Thyroid gland (tissue), 4 donors: ENCODE results near the gene ABCC1. TPM values are rescaled to one million over a fixed set of nuclear protein-coding genes. Genes with fewer than 3 reads are reported as not detected.

ENCODE experiments used
- DNase-seq, 2 donors: peaks; one replicate each; pipeline ENCODE4 v3.0.0-alpha.2; 2019
- H3K27ac ChIP-seq, 3 donors: fragments of 200-600 bp; sonication (generic); 1 replicate in 2 of 3; 2 replicates in 1 of 3; pipeline ENCODE4 v1.5.1; 2016 to 2019; ENCODE audit warnings: mild to moderate bottlenecking in 1 of 3, moderate library complexity in 1 of 3
- H3K27me3 ChIP-seq: fragments of 200-600 bp; sonication (generic); one replicate; pipeline ENCODE4 v1.5.1; 2019
- H3K36me3 ChIP-seq, 2 donors: fragments of 200-600 bp; sonication (generic); one replicate each; pipeline ENCODE4 v1.5.1; 2016 to 2019
- H3K4me1 ChIP-seq, 2 donors: fragments of 200-600 bp; sonication (generic); one replicate each; pipeline ENCODE4 v1.5.1; 2017 to 2019
- H3K4me3 ChIP-seq, 3 donors: fragments of 200-600 bp; sonication (generic); replicated peaks in 1 of 3; 1 replicate in 2 of 3; 2 replicates in 1 of 3; pipeline ENCODE4 v1.5.1; 2016; ENCODE audit warnings: mild to moderate bottlenecking in 1 of 3
- H3K9me3 ChIP-seq: fragments of 200-600 bp; sonication (generic); one replicate; pipeline ENCODE4 v1.5.1; 2017
- CTCF ChIP-seq, 6 experiments: fragments of 200-600 bp in 3 of 6; fragments of 450-650 bp in 3 of 6; sonication (generic) in 3 of 6; IDR thresholded peaks; one replicate each; pipeline ENCODE4 v1.5.1; 2016 to 2019; ENCODE audit warnings: antibody characterized with exemption in 6 of 6, mild to moderate bottlenecking in 2 of 6, inconsistent platforms in 1 of 6, moderate library complexity in 1 of 6
- POLR2A ChIP-seq, 2 donors: fragments of 450-650 bp; IDR thresholded peaks; one replicate each; pipeline ENCODE4 v1.6.1; 2017; ENCODE audit warnings: antibody characterized with exemption in 2 of 2, mild to moderate bottlenecking in 2 of 2, moderate library complexity in 1 of 2
- WGBS, 2 donors: methylation state at CpG; one replicate each; pipeline ENCODE4 v1.1.5; 2017; 5-methylcytosine and 5-hydroxymethylcytosine counted together
- intact Hi-C: fragments of 100-400 bp; cut with DNase I; formaldehyde crosslinking; loops from one replicate; pipeline ENCODE4 v1.15.1; 2023
- total RNA-seq, 4 donors: library from RNA; depleted of rRNA; stranded (reverse); fragments of >200 nt; gene quantifications; one replicate each; pipeline ENCODE4 v1.2.3, GENCODE V29; 2016

The ABCC1 gene
- total RNA-seq, 4 donors from 2014 or later: 42.7 to 76.7 (median 70.1) TPM

DNA sequence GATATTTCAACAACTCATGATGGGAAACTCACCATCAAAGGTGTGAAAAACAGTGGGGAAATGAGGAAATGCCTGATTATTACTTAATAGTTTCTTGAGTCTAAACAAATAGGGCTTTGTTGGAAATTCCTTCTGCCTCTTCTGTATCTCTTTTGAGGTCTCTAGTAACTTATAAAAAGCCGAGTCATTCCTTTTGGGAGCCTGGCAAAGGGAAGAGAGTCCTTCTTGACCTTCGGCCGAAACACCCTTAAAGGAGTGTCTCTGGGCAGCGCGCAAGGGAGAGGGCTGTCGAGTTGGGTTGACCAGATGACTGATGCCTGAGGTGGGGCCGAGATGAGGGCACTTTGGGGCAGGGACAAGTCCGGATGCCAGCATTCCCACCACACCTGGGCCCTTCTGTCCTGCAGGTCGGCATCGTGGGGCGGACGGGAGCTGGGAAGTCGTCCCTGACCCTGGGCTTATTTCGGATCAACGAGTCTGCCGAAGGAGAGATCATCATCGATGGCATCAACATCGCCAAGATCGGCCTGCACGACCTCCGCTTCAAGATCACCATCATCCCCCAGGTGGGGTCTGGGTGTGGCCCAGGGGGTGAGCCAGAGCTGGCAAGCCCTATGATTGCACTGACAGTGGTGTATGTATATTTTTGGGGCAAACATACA is 184.7 kb downstream of the ABCC1 start:
- Histone ChIP-seq H3K4me3 (no peak overlapping the region), H3K36me3 (peaks cover 77 to 82% of the 10 kb centered on the region in 2 donors), H3K27me3 (no peaks in the 10 kb centered on the region), H3K9me3 (no peaks in the 10 kb centered on the region), H3K4me1 (no peaks in the 10 kb centered on the region), H3K27ac (no peak overlapping the region)
- intact Hi-C loops: loop anchor here (10.0 kb wide), 1 partner anchor 369 kb away; no protein-coding TSS in a partner anchor
- 97 to 98% methylated on average over 21 of the region's 21 CpGs for WGBS, 2 donors
- DNase-seq: no peak
- no peak for TF ChIP-seq POLR2A (IDR thresholded peaks at IDR 0.05)
- TF ChIP-seq CTCF (IDR thresholded peaks at IDR 0.05): no peak

DNA sequence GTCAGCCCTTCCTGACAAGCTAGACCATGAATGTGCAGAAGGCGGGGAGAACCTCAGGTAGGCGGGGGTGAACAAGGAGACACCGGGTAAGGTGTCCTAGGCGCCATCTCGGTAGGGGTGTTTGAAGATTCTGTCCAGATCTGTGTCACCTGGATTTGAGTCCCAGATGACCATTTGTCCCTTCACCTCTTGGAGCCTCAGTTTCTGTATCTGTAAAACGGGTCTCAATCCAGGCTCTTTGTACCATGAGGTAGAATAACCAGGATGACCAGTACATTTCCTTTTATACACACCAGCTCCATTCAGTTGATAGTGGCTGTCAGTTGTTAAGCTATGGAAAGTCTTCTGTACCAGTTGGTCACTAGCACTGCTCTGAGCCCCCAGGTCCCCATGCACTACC is 187.2 kb downstream of the ABCC1 start:
- Histone ChIP-seq H3K4me1 (no peaks in the 10 kb centered on the region), H3K4me3 (no peak overlapping the region), H3K27ac (no peak overlapping the region), H3K36me3 (peaks cover 90 to 93% of the 10 kb centered on the region in 2 donors), H3K9me3 (no peaks in the 10 kb centered on the region), H3K27me3 (no peaks in the 10 kb centered on the region)
- 96 to 98% methylated on average over 6 of the region's 6 CpGs for WGBS, 2 donors
- no peak for TF ChIP-seq CTCF (IDR thresholded peaks at IDR 0.05)
- no peak for TF ChIP-seq POLR2A (IDR thresholded peaks at IDR 0.05)
- no peak for DNase-seq
- intact Hi-C loops: loop anchor here (10.0 kb wide), 1 partner anchor 372 kb away; no protein-coding TSS in a partner anchor

GRCh38 chr16:16137110-16137509 is 187.7 kb downstream of the ABCC1 start:
- Histone ChIP-seq H3K36me3 (peaks cover 91 to 93% of the 10 kb centered on the region in 2 donors), H3K27ac (no peak overlapping the region)
- TF ChIP-seq POLR2A (IDR thresholded peaks at IDR 0.05): no peak
- TF ChIP-seq CTCF (IDR thresholded peaks at IDR 0.05): no peak

DNA sequence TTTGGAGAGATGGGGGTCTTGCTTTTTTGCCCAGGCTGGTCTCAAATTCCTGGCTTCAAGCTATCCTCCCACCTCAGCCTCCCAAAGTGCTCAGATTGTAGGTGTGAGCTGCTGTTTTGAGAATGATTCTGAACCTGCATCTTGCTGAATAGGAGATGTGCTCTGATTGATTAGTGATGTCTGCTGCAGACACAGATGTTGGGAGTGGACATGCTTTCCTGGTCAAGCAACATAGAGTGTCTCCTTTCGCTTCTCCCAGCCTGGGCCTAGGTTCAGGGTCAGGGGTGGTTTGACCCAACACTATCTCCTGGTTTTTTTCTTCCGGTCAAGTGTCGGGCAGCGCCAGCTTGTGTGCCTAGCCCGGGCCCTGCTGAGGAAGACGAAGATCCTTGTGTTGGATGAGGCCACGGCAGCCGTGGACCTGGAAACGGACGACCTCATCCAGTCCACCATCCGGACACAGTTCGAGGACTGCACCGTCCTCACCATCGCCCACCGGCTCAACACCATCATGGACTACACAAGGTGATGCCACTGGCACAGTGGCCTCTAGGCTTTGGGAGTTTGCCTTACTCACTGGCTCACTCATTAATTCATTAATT is 188.7 kb downstream of the ABCC1 start:
- no peaks in the 10 kb centered on the region for H3K27me3 ChIP-seq
- H3K27ac ChIP-seq: no peak overlapping the region
- 95 to 97% methylated on average over 13 to 15 of the region's 15 CpGs for WGBS, 2 donors
- no peak for DNase-seq
- H3K4me3 ChIP-seq: no peak overlapping the region
- peaks cover 89 to 91% of the 10 kb centered on the region in 2 donors for H3K36me3 ChIP-seq
- H3K4me1 ChIP-seq: peaks cover 3 to 4% of the 10 kb centered on the region in 2 donors
- no peak for TF ChIP-seq POLR2A (IDR thresholded peaks at IDR 0.05)
- TF ChIP-seq CTCF (IDR thresholded peaks at IDR 0.05): no peak
- H3K9me3 ChIP-seq: no peaks in the 10 kb centered on the region
- intact Hi-C loops: loop anchor here (10.0 kb wide), 1 partner anchor 373 kb away; no protein-coding TSS in a partner anchor

More at GRCh38 chr16:16137110-16137509, 187.7 kb downstream of the ABCC1 start:
- Histone ChIP-seq H3K9me3 (no peaks in the 10 kb centered on the region), H3K27me3 (no peaks in the 10 kb centered on the region), H3K4me1 (no peaks in the 10 kb centered on the region), H3K4me3 (no peak overlapping the region)
- DNase-seq: no peak
- intact Hi-C loops: loop anchor here (10.0 kb wide), 1 partner anchor 372 kb away; no protein-coding TSS in a partner anchor
- WGBS, 2 donors: 84 to 92% methylated on average over 8 of the region's 8 CpGs

DNA sequence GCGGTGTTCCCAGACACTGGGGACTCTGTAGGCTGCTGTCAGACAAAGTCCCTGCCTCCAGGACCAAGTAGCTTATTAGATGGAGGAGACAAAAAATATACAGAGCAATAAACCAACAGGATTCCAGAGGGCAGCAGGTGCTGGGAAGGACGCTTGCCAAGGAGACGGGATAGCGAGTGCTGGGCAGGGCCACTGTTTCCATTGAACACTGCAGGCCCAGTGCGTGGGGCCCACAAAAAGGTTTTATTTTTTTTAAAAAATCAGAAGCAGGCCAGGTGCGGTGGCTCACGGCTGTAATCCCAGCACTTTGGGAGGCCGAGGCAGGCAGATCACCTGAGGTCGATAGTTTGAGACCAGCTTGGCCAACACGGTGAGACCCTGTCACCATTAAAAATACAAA is 189.6 kb downstream of the ABCC1 start:
- intact Hi-C loops: loop anchor here (10.0 kb wide), 1 partner anchor 374 kb away; no protein-coding TSS in a partner anchor
- Histone ChIP-seq H3K27me3 (no peaks in the 10 kb centered on the region), H3K36me3 (peaks cover 79 to 83% of the 10 kb centered on the region in 2 donors), H3K4me1 (peaks cover 10% of the 10 kb centered on the region in 2 donors), H3K9me3 (no peaks in the 10 kb centered on the region), H3K4me3 (no peak overlapping the region), H3K27ac (no peak overlapping the region)
- WGBS, 2 donors: 95 to 97% methylated on average over 10 of the region's 10 CpGs
- DNase-seq: no peak
- TF ChIP-seq CTCF (IDR thresholded peaks at IDR 0.05): no peak
- no peak for TF ChIP-seq POLR2A (IDR thresholded peaks at IDR 0.05)
